BJ (cell line): ENCODE results near the gene PHRF1. TPM values are rescaled to one million over a fixed set of nuclear protein-coding genes. Genes with fewer than 3 reads are reported as not detected.

Source experiments
- CTCF ChIA-PET: fragments of 350-600 bp; formaldehyde crosslinking; extraction: SDS; loops from one replicate; lab custom pipeline; 2021; ENCODE audit warnings: antibody characterized with exemption, inconsistent platforms; lab: Yijun Ruan, JAX
- POLR2A ChIA-PET: fragments of 300-600 bp; sonication (Branson Sonifier 250); formaldehyde crosslinking; extraction: SDS; loops from one replicate; lab custom pipeline; 2021; ENCODE audit warnings: antibody characterized with exemption; lab: Charles Lee
- DNase-seq: peaks from one replicate; pipeline ENCODE4 v3.0.0-alpha.2; 2011; ENCODE audit warnings: low read depth
- H3K27me3 ChIP-seq: 2 replicates; pipeline ENCODE4 v1.6.0; 2011; ENCODE audit warnings: low read length; ENCODE audit not compliant: control insufficient read depth, insufficient read depth
- H3K36me3 ChIP-seq: 2 replicates; pipeline ENCODE4 v1.5.1; 2011; ENCODE audit warnings: low read length; ENCODE audit not compliant: control insufficient read depth, insufficient read depth
- H3K4me3 ChIP-seq: 2 replicates; pipeline ENCODE4 v1.5.1; 2011; ENCODE audit warnings: low read depth, mild to moderate bottlenecking, control low read depth, low read length
- CTCF ChIP-seq: IDR thresholded peaks from 2 replicates; pipeline ENCODE4 v1.5.1; 2011; ENCODE audit warnings: low read depth, mild to moderate bottlenecking, control low read depth, inconsistent platforms, low read length, moderate library complexity; ENCODE audit not compliant: insufficient read depth
- polyA plus RNA-seq: library from polyadenylated mRNA; depleted of rRNA; stranded (reverse); fragments of >200 nt; gene quantifications from 2 replicates; pipeline ENCODE4 v1.2.3, GENCODE V29; 2011

Gene PHRF1
- polyA plus RNA-seq, 1 experiment, result 10.7 TPM

- no peak for TF ChIP-seq CTCF
- no peaks in the 10 kb centered on the region for H3K27me3 ChIP-seq
- H3K36me3 ChIP-seq, result no peaks in the 10 kb centered on the region; the same call in none of the 2 replicates
- ChIA-PET POLR2A (no interaction called here), CTCF (no interaction called here)
- no peak within 1 kb of the TSS for H3K4me3 ChIP-seq
- no peak for DNase-seq
Measured at GRCh38 chr11:624705-625635, 48.7 kb downstream of the PHRF1 start, which contains the start of gene CDHR5. Gene CDHR5 (minus strand): TSS chr11:624955. CDS start chr11:624902, 53 bp downstream.

- CTCF ChIA-PET, result no interaction called here
- POLR2A ChIA-PET, result no interaction called here
Measured at GRCh38 chr11:625636-626268, 49.5 kb downstream of the PHRF1 start.

GRCh38 chr11:626475-627307 lies 50.4 kb downstream of the PHRF1 start, which contains the start of gene SCT:
Gene SCT (minus strand): TSS chr11:627181. CDS start chr11:627143, 38 bp downstream.
- DNase-seq, result no peak
- Histone ChIP-seq H3K4me3 (no peak within 1 kb of the TSS), H3K36me3 (no peaks in the 10 kb centered on the region; the same call in none of the 2 replicates), H3K27me3 (no peaks in the 10 kb centered on the region; the same call in 1 of the 2 replicates)
- POLR2A ChIA-PET, result no interaction called here
- no peak for TF ChIP-seq CTCF
- CTCF ChIA-PET, result interaction anchor here (0.6 kb wide), 1 partner anchor 20 kb away, joined by 3 read pairs; no protein-coding TSS in a partner anchor

More at GRCh38 chr11:625636-626268, 49.5 kb downstream of the PHRF1 start:
- Histone ChIP-seq H3K27me3 (no peaks in the 10 kb centered on the region; the same call in 1 of the 2 replicates), H3K4me3 (no peak overlapping the region), H3K36me3 (no peaks in the 10 kb centered on the region; the same call in none of the 2 replicates)
- DNase-seq, result no peak
- TF ChIP-seq CTCF, result no peak

GRCh38 chr11:627308-627576 lies 51.0 kb downstream of the PHRF1 start:
- no peak for DNase-seq
- Histone ChIP-seq H3K27me3 (no peaks in the 10 kb centered on the region; the same call in 1 of the 2 replicates), H3K4me3 (no peak overlapping the region), H3K36me3 (no peaks in the 10 kb centered on the region; the same call in none of the 2 replicates)
- CTCF ChIA-PET, result interaction anchor here (0.6 kb wide), 1 partner anchor 20 kb away, joined by 3 read pairs; no protein-coding TSS in a partner anchor
- no peak for TF ChIP-seq CTCF
- POLR2A ChIA-PET, result no interaction called here
